Activated CD4-positive, alpha-beta memory T cell treated with anti-CD3 and anti-CD28 coated beads for 36 hours (primary cell): Measurements from ENCODE around the gene SLC34A3. TPM values are rescaled to one million over a fixed set of nuclear protein-coding genes. Genes with fewer than 3 reads are reported as not detected.

Experiments used
- CTCF ChIA-PET: fragments of 350-600 bp; sonication (Branson Sonifier 250); formaldehyde crosslinking; loops from one replicate; lab custom pipeline; 2021; ENCODE audit warnings: antibody characterized with exemption, inconsistent platforms; lab: Charles Lee
- POLR2A ChIA-PET: fragments of 350-600 bp; sonication (Branson Sonifier 250); formaldehyde crosslinking; loops from one replicate; lab custom pipeline; 2021; ENCODE audit warnings: antibody characterized with exemption; lab: Charles Lee
- DNase-seq: peaks from one replicate; pipeline ENCODE4 v3.0.0-alpha.2; 2020
- H3K27ac Mint-ChIP-seq: one replicate; pipeline ENCODE4 v1.8.0; 2021; ENCODE audit warnings: mixed read lengths
- H3K27me3 Mint-ChIP-seq: one replicate; pipeline ENCODE4 v1.8.0; 2021; ENCODE audit warnings: mixed read lengths
- H3K36me3 Mint-ChIP-seq: one replicate; pipeline ENCODE4 v1.8.0; 2021; ENCODE audit warnings: mixed read lengths
- H3K4me1 Mint-ChIP-seq: one replicate; pipeline ENCODE4 v1.8.0; 2021; ENCODE audit warnings: low read depth, mixed read lengths
- H3K4me3 Mint-ChIP-seq: one replicate; pipeline ENCODE4 v1.8.0; 2021; ENCODE audit warnings: mild to moderate bottlenecking, mixed read lengths
- H3K9me3 Mint-ChIP-seq: one replicate; pipeline ENCODE4 v1.8.0; 2021; ENCODE audit warnings: mixed read lengths
- intact Hi-C: fragments of 100-400 bp; cut with micrococcal nuclease; formaldehyde crosslinking; loops from one replicate; pipeline ENCODE4 v1.15.1; 2023
- total RNA-seq, 2 experiments: library from RNA; stranded (reverse); gene quantifications; one replicate each; pipeline ENCODE4 v1.2.3, GENCODE V29; 2021

Gene SLC34A3
- total RNA-seq, 2 experiments from 2014 or later = not detected

- peak overlapping the region; percentile 97 for H3K4me3 Mint-ChIP-seq
- ChIA-PET CTCF (interaction anchor here (0.8 to 3.4 kb wide), 21 partner anchors 9 to 155 kb away, joined by 3 to 14 read pairs (median 4); partner anchors contain the start of genes CYSRT1, DPP7, NDOR1 and NELFB), POLR2A (interaction anchor here (0.5 to 2.9 kb wide), 16 partner anchors 8 to 383 kb away, joined by 3 to 18 read pairs (median 4); partner anchors contain the start of genes NDOR1, TMEM203, TPRN and TUBB4B)
- H3K27me3 Mint-ChIP-seq = no peaks in the 10 kb centered on the region
- H3K27ac Mint-ChIP-seq = peak overlapping the region; percentile 93
- no peak for DNase-seq
- H3K4me1 Mint-ChIP-seq = peaks cover 38% of the 10 kb centered on the region
- intact Hi-C loops = loop anchor here (1.0 kb wide), 1 partner anchor 60 kb away; no protein-coding TSS in a partner anchor
- H3K9me3 Mint-ChIP-seq = no peaks in the 10 kb centered on the region
- peaks cover 11% of the 10 kb centered on the region for H3K36me3 Mint-ChIP-seq
Observed at GRCh38 chr9:137189297-137190295, 41.1 kb upstream of the SLC34A3 start.

- H3K4me3 Mint-ChIP-seq = peak overlapping the region; percentile 48
- POLR2A ChIA-PET = interaction anchor here (0.7 to 2.9 kb wide), 4 partner anchors 9 to 50 kb away, joined by 3 to 18 read pairs (median 12); partner anchors contain the start of genes NDOR1, TMEM203, TPRN and TUBB4B
Observed at GRCh38 chr9:137190315-137190856, 40.3 kb upstream of the SLC34A3 start.

GRCh38 chr9:137191245-137191644 lies 39.5 kb upstream of the SLC34A3 start:
- no peak overlapping the region for H3K4me3 Mint-ChIP-seq
- POLR2A ChIA-PET = no interaction called here
- no peaks in the 10 kb centered on the region for H3K9me3 Mint-ChIP-seq
- H3K36me3 Mint-ChIP-seq = peaks cover 11% of the 10 kb centered on the region
- CTCF ChIA-PET = interaction anchor here (1.6 kb wide), 1 partner anchor 62 kb away, joined by 4 read pairs; no protein-coding TSS in a partner anchor
- no peaks in the 10 kb centered on the region for H3K27me3 Mint-ChIP-seq
- intact Hi-C loops = no loop called here
- no peak for DNase-seq
- peaks cover 33% of the 10 kb centered on the region for H3K4me1 Mint-ChIP-seq
- peak overlapping the region; percentile 42 for H3K27ac Mint-ChIP-seq

More at GRCh38 chr9:137190315-137190856, 40.3 kb upstream of the SLC34A3 start:
- Mint-ChIP-seq H3K36me3 (peaks cover 11% of the 10 kb centered on the region), H3K27ac (no peak overlapping the region), H3K9me3 (no peaks in the 10 kb centered on the region), H3K27me3 (no peaks in the 10 kb centered on the region), H3K4me1 (peaks cover 38% of the 10 kb centered on the region)
- intact Hi-C loops = no loop called here
- CTCF ChIA-PET = interaction anchor here (1.4 to 3.4 kb wide), 8 partner anchors 8 to 61 kb away, joined by 3 to 14 read pairs (median 8); partner anchors contain the start of genes CYSRT1, NDOR1, RNF208 and RNF224
- DNase-seq = no peak

GRCh38 chr9:137191691-137192447 lies 38.8 kb upstream of the SLC34A3 start:
- no peak for DNase-seq
- H3K36me3 Mint-ChIP-seq = peaks cover 11% of the 10 kb centered on the region
- H3K4me3 Mint-ChIP-seq = no peak overlapping the region
- H3K9me3 Mint-ChIP-seq = no peaks in the 10 kb centered on the region
- H3K4me1 Mint-ChIP-seq = peaks cover 27% of the 10 kb centered on the region
- POLR2A ChIA-PET = no interaction called here
- H3K27me3 Mint-ChIP-seq = no peaks in the 10 kb centered on the region
- no peak overlapping the region for H3K27ac Mint-ChIP-seq
- CTCF ChIA-PET = interaction anchor here (1.0 kb wide), 1 partner anchor 45 kb away, joined by 3 read pairs; no protein-coding TSS in a partner anchor
- intact Hi-C loops = no loop called here

GRCh38 chr9:137192448-137192780 lies 38.3 kb upstream of the SLC34A3 start:
- Mint-ChIP-seq H3K27ac (no peak overlapping the region), H3K36me3 (peaks cover 11% of the 10 kb centered on the region), H3K4me3 (no peak overlapping the region), H3K4me1 (peaks cover 21% of the 10 kb centered on the region), H3K9me3 (no peaks in the 10 kb centered on the region), H3K27me3 (no peaks in the 10 kb centered on the region)
- no peak for DNase-seq
- ChIA-PET POLR2A (no interaction called here), CTCF (interaction anchor here (1.0 kb wide), 1 partner anchor 44 kb away, joined by 3 read pairs; no protein-coding TSS in a partner anchor)
- intact Hi-C loops = no loop called here

GRCh38 chr9:137192859-137193258 lies 37.8 kb upstream of the SLC34A3 start:
- no peaks in the 10 kb centered on the region for H3K9me3 Mint-ChIP-seq
- H3K27ac Mint-ChIP-seq = no peak overlapping the region
- intact Hi-C loops = no loop called here
- no peak for DNase-seq
- peaks cover 11% of the 10 kb centered on the region for H3K36me3 Mint-ChIP-seq
- POLR2A ChIA-PET = no interaction called here
- H3K4me1 Mint-ChIP-seq = peaks cover 18% of the 10 kb centered on the region
- H3K4me3 Mint-ChIP-seq = no peak overlapping the region
- CTCF ChIA-PET = interaction anchor here (1.0 kb wide), 1 partner anchor 44 kb away, joined by 3 read pairs; no protein-coding TSS in a partner anchor
- no peaks in the 10 kb centered on the region for H3K27me3 Mint-ChIP-seq

- DNase-seq = no peak
- POLR2A ChIA-PET = no interaction called here
- Mint-ChIP-seq H3K27me3 (no peaks in the 10 kb centered on the region), H3K4me3 (no peak overlapping the region), H3K9me3 (no peaks in the 10 kb centered on the region), H3K4me1 (peaks cover 18% of the 10 kb centered on the region), H3K27ac (no peak overlapping the region), H3K36me3 (peaks cover 9% of the 10 kb centered on the region)
- CTCF ChIA-PET = interaction anchor here (1.4 kb wide), 1 partner anchor 43 kb away, joined by 4 read pairs; no protein-coding TSS in a partner anchor
- intact Hi-C loops = no loop called here
Observed at GRCh38 chr9:137193771-137194170, 36.9 kb upstream of the SLC34A3 start.

GRCh38 chr9:137194388-137194787 lies 36.3 kb upstream of the SLC34A3 start:
- H3K9me3 Mint-ChIP-seq = no peaks in the 10 kb centered on the region
- CTCF ChIA-PET = interaction anchor here (1.4 kb wide), 1 partner anchor 42 kb away, joined by 4 read pairs; no protein-coding TSS in a partner anchor
- no peaks in the 10 kb centered on the region for H3K27me3 Mint-ChIP-seq

GRCh38 chr9:137194909-137195308 lies 35.8 kb upstream of the SLC34A3 start:
- Mint-ChIP-seq H3K4me1 (peaks cover 10% of the 10 kb centered on the region), H3K36me3 (peaks cover 6% of the 10 kb centered on the region), H3K27ac (no peak overlapping the region), H3K9me3 (no peaks in the 10 kb centered on the region), H3K4me3 (no peak overlapping the region), H3K27me3 (no peaks in the 10 kb centered on the region)
- no peak for DNase-seq
- ChIA-PET CTCF (no interaction called here), POLR2A (no interaction called here)
- intact Hi-C loops = no loop called here

More at GRCh38 chr9:137194388-137194787, 36.3 kb upstream of the SLC34A3 start:
- Mint-ChIP-seq H3K4me1 (peaks cover 13% of the 10 kb centered on the region), H3K4me3 (no peak overlapping the region), H3K36me3 (peaks cover 6% of the 10 kb centered on the region), H3K27ac (no peak overlapping the region)
- intact Hi-C loops = no loop called here
- POLR2A ChIA-PET = no interaction called here
- no peak for DNase-seq

GRCh38 chr9:137195525-137196220 lies 35.0 kb upstream of the SLC34A3 start:
- H3K4me3 Mint-ChIP-seq = no peak overlapping the region
- DNase-seq = no peak
- no peaks in the 10 kb centered on the region for H3K9me3 Mint-ChIP-seq
- ChIA-PET CTCF (no interaction called here), POLR2A (no interaction called here)
- no peak overlapping the region for H3K27ac Mint-ChIP-seq
- H3K27me3 Mint-ChIP-seq = no peaks in the 10 kb centered on the region
- intact Hi-C loops = no loop called here
- H3K4me1 Mint-ChIP-seq = peaks cover 7% of the 10 kb centered on the region
- peaks cover 3% of the 10 kb centered on the region for H3K36me3 Mint-ChIP-seq
